ENCODE data around the gene UBE3B. TPM values are rescaled to one million over a fixed set of nuclear protein-coding genes. Genes with fewer than 3 reads are reported as not detected.

Gene UBE3B
- total RNA-seq, 1 donor = 14.8 TPM

DNA sequence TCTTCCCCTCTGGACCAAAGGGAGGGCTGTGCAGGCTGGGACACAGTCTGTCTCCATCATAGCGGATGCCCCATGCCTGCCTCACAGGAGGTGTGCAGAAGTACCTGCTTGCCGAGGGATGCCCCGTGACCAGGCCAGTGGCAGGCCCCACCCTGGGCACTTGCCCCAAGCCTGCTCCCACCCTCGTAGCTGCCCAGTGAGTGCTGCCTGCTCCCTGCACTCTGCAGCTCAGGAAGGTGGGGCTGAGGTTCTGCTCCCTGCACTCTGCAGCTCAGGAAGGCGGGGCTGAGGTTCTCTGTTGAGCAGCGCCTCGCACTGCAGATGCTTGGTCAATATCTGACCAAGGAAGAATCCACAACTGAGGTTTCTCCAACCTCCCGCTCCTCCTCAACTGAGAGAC lies 89.0 kb downstream of the UBE3B start:
- H3K27me3 ChIP-seq (ENCODE audit: insufficient read depth, low read length) = no peaks in the 10 kb centered on the region
- H3K4me3 ChIP-seq (ENCODE audit: low read length) = no peak overlapping the region
- H3K4me1 ChIP-seq (ENCODE audit: insufficient read depth, low read length) = no peaks in the 10 kb centered on the region
- H3K9me3 ChIP-seq (ENCODE audit: low read depth, low read length) = no peaks in the 10 kb centered on the region

DNA sequence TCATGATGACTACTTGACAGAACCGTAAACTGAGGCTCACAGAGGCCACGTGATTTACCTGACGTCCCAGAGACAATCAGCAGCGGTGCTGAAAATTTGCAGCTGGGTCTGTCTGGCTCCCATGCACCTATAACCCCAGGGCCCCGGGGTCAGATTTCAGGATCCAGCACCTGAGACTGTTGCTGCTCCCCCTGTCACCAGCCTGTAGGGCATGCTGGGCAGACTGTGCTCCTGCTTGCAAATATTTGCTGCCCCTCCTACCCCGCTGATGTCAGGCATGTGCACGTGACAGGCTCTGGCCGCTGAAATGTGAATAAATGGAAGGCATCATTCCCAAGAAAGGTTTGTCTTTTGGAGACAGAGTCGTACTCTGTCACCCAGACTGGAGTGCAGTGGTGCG lies 89.9 kb downstream of the UBE3B start:
- Histone ChIP-seq H3K4me1 (ENCODE audit: insufficient read depth, low read length) (peaks cover under 1% of the 10 kb centered on the region), H3K9me3 (ENCODE audit: low read depth, low read length) (no peaks in the 10 kb centered on the region), H3K4me3 (ENCODE audit: low read length) (no peak overlapping the region), H3K27me3 (ENCODE audit: insufficient read depth, low read length) (no peaks in the 10 kb centered on the region)

DNA sequence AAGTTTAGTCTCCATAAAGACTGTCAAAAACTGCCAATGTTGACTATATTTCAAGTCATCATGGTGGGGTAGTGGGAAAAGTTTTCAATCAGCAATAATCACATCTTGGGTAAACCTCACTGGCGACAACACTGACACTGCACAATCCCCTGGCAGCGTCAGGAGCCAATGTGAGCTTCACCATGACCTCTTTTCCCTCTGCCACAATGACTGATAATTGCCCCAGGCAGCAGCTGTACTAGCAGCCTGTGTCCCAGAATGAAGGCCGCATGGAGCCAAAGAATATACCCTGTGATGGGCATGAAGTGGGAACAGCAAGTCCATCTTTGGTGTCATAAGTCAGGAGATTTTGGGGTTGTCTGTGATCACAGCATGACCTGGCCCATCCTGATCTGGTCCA lies 90.5 kb downstream of the UBE3B start:
- no peaks in the 10 kb centered on the region for H3K27me3 ChIP-seq (ENCODE audit: insufficient read depth, low read length)
- H3K4me3 ChIP-seq (ENCODE audit: low read length) = no peak overlapping the region
- no peaks in the 10 kb centered on the region for H3K9me3 ChIP-seq (ENCODE audit: low read depth, low read length)
- H3K4me1 ChIP-seq (ENCODE audit: insufficient read depth, low read length) = peaks cover 7% of the 10 kb centered on the region

DNA sequence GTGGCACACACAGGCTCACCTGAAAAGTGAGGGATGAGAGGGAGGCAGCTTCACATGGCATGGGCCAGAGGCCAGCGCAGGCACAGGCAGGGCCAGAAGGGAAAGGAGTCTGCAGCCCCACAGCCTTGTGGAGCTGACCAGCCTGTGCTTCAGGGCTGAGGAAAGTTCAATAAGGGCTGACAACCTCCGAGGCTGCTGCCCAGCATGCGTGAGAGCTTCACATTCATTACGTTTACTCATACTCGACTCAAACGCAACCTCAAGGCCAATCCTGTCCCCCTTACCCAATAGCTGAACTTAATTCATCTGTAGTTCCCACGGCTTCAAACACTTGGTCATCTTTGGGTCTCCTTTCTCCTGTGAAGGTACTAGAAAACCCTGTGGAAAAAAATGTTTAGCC lies 91.1 kb downstream of the UBE3B start:
- Histone ChIP-seq H3K9me3 (ENCODE audit: low read depth, low read length) (no peaks in the 10 kb centered on the region), H3K4me3 (ENCODE audit: low read length) (no peak overlapping the region), H3K4me1 (ENCODE audit: insufficient read depth, low read length) (peaks cover 8% of the 10 kb centered on the region), H3K27me3 (ENCODE audit: insufficient read depth, low read length) (no peaks in the 10 kb centered on the region)

DNA sequence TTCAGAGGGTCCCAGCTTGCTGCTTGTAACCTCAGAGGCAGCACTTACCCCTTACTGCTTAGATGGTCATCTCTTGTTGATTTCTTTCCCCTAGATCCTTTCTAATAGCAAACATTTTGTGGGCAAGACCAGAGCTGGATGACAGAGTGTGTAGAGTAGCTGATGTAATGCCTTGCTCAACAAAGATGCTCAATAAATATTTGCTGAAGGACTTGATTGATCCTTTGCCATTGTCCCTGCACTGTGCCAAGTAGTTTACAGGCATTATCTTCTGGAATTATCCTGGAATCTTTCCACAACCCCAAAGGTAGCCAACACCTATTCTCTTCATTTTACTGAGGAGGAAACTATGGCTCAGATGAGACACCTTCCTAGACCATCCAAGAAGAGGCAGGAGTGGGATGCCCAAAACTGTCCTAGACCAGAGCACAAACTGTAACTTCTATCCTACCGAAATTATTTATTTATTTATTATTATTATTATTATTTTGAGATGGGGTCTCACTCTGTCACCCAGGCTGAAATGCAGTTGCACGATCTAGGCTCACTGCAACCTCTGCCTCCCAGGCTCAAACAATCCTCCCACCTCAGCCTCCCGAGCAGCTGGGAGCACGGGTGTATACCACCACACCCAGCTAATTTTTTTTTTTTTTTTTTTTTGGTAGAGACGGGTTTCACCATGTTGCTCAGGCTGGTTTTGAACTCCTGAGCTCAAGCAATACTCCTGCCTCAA lies 94.5 kb downstream of the UBE3B start:
- H3K4me1 ChIP-seq (ENCODE audit: insufficient read depth, low read length) = peaks cover 21% of the 10 kb centered on the region
- no peak overlapping the region for H3K4me3 ChIP-seq (ENCODE audit: low read length)
- no peaks in the 10 kb centered on the region for H3K9me3 ChIP-seq (ENCODE audit: low read depth, low read length)
- H3K27me3 ChIP-seq (ENCODE audit: insufficient read depth, low read length) = no peaks in the 10 kb centered on the region

DNA sequence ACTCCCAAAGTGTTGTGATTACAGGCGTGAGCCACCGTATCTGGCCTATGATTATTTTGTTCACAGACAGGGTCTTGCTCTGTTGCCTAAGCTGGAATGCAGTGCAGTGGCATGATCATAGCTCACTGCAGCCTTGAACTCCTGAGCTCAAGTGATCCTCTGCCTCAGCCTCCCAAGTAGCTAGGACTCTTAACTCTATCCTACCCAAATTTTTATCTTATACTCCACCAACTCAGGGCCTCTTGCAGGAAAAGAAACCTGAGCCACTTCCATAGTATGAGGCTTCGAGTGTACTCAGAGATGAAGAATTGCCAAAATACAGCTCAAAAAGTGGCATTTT lies 95.0 kb downstream of the UBE3B start:
- Histone ChIP-seq H3K4me1 (ENCODE audit: insufficient read depth, low read length) (peaks cover 21% of the 10 kb centered on the region), H3K27me3 (ENCODE audit: insufficient read depth, low read length) (no peaks in the 10 kb centered on the region), H3K9me3 (ENCODE audit: low read depth, low read length) (no peaks in the 10 kb centered on the region), H3K4me3 (ENCODE audit: low read length) (no peak overlapping the region)

DNA sequence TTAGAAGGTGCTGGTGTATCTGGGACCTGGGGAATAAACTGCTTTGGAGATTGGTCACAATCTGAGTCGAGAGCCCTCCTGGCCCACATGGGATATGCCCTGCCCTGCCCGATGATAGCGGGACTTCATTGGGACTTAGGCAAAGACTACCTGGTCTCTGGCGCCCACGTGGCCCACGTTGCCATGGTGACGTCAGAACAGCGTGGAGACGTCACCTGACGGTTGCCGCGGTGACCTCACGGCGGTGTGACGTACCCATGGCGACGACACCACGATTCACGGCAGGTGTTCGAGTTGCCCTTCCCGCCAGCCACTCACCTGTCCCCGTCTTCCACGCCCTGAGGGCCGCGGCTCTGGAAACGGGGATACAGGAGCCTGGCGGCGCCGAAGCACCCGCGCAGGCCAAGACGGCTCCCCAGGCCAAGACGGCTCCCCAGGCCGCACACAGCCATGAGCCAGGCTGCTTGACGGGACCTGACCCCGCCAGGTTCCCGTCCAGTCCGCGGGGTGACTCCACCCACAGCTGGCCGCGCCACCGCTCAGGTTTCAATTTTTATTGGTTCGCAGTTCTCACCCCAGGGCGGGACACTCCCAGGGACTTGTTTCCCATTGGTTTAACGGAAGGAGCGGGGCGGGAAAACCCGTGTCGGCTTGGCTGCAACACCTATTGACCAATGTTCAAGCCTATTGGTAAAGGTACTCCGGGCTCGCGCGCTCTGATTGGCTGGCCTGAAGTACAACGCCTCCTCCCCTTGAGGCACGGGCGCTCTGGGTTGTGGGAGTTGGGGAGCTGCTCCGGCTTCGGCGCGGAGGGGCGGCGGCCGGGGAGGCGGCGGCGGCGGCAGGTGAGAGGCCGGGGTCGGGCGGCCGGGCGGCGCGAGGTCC lies 95.8 kb downstream of the UBE3B start, which contains the start of the genes MMAB and MVK:
MMAB (minus strand) TSS at position 476 of the 885 bp plus-strand sequence; CDS start at position 452, 24 bp downstream.
MVK (plus strand) TSS at position 766 of the 885 bp plus-strand sequence. CDS start 1,029 bp downstream, outside the sequence.
- H3K4me3 ChIP-seq (ENCODE audit: low read length) = peak within 1 kb of the TSS; percentile 65
- peaks cover 21% of the 10 kb centered on the region for H3K4me1 ChIP-seq (ENCODE audit: insufficient read depth, low read length)

DNA sequence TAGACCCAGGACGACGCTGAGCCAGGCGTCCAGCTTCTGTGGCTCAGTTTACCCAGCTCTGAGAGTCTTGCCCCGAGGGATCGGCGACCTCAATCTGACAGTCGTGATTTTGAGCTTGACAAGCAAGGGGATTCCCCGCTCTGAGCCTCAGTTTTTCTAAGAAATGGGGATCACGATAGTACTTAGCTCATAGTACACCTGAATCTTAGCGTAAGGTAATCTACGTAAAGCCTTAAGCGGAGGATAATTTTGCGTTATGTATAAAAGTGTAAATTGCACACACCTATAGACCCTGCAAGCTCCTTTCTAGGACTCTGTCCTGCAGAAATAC lies 96.4 kb downstream of the UBE3B start:
- H3K27me3 ChIP-seq (ENCODE audit: insufficient read depth, low read length) = no peaks in the 10 kb centered on the region
- no peaks in the 10 kb centered on the region for H3K9me3 ChIP-seq (ENCODE audit: low read depth, low read length)
- H3K4me3 ChIP-seq (ENCODE audit: low read length) = peak overlapping the region; percentile 65
- peaks cover 21% of the 10 kb centered on the region for H3K4me1 ChIP-seq (ENCODE audit: insufficient read depth, low read length)

More for the DNA sequence above, 95.8 kb downstream of the UBE3B start, which contains the start of the genes MMAB and MVK:
- no peaks in the 10 kb centered on the region for H3K9me3 ChIP-seq (ENCODE audit: low read depth, low read length)
- no peaks in the 10 kb centered on the region for H3K27me3 ChIP-seq (ENCODE audit: insufficient read depth, low read length)

DNA sequence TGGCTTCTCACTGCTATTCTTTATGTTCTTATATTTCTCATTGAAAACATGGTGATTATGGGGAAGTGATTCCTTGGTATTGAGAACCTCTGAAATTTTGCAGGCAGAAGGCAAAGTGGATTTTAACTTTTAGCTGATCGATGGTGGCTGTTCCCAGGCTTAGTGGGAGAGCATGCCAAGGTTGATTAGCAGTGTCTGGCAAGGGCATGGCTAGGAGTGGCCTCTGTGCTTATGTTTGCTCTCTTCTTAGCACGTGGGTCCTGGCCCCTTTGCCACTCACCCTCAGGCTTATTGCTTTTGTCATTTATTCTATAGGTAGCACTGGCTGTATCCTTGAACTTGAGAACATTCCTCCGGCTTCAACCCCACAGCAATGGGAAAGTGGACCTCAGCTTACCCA lies 98.2 kb downstream of the UBE3B start:
- Histone ChIP-seq H3K9me3 (ENCODE audit: low read depth, low read length) (no peaks in the 10 kb centered on the region), H3K27me3 (ENCODE audit: insufficient read depth, low read length) (no peaks in the 10 kb centered on the region), H3K4me3 (ENCODE audit: low read length) (no peak overlapping the region), H3K4me1 (ENCODE audit: insufficient read depth, low read length) (peaks cover 21% of the 10 kb centered on the region)

DNA sequence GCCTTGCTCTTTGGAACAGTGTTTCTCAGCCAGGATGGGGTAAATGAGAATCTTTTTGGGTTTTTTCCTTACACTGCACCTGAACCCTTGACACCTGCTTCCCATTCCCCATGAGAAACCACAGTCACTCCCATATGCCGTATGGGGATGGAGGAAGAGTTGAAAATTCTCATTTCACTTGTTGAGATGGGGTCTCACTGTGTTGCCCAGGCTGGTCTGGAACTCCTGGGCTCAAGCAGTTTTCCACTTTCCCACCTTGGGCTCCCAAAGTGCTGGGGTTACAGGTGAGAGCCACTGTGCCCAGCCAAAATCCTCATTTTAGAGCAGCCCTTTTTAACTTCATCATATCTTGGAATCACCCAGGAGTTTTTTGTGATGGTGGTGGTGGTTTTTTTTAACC lies 99.9 kb downstream of the UBE3B start:
- Histone ChIP-seq H3K9me3 (ENCODE audit: low read depth, low read length) (no peaks in the 10 kb centered on the region), H3K4me1 (ENCODE audit: insufficient read depth, low read length) (peaks cover 20% of the 10 kb centered on the region), H3K27me3 (ENCODE audit: insufficient read depth, low read length) (no peaks in the 10 kb centered on the region), H3K4me3 (ENCODE audit: low read length) (no peak overlapping the region)

DNA sequence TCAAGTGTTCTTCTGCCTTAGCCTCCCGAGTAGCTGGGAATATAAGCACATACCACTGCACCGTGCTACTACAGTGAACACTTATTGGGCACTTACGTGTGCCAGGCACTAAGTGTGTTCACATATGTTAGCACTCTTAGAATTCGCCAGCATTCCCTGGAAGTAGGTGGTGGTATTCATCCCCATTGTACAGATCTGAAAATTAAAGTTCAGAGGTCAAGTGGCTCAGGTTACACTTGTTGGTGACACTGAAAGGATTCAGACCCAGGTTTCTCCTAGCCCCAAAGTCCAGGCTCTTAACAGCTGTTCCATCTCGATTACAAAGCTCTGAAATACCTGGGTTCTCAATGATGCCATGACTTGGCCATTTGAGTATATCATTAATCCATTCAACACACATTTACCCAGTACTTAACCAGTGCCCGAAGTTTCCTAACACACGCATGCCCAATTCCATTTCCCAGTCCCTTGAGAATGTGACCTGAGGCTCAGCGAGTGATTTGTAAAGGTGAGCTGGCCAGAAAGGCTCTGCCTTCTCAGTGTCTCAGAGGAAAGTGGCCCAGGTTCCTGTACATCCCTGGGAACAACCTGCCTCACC lies 101.0 kb downstream of the UBE3B start:
- Histone ChIP-seq H3K4me3 (ENCODE audit: low read length) (no peak overlapping the region), H3K27me3 (ENCODE audit: insufficient read depth, low read length) (no peaks in the 10 kb centered on the region), H3K4me1 (ENCODE audit: insufficient read depth, low read length) (peaks cover 12% of the 10 kb centered on the region), H3K9me3 (ENCODE audit: low read depth, low read length) (no peaks in the 10 kb centered on the region)

DNA sequence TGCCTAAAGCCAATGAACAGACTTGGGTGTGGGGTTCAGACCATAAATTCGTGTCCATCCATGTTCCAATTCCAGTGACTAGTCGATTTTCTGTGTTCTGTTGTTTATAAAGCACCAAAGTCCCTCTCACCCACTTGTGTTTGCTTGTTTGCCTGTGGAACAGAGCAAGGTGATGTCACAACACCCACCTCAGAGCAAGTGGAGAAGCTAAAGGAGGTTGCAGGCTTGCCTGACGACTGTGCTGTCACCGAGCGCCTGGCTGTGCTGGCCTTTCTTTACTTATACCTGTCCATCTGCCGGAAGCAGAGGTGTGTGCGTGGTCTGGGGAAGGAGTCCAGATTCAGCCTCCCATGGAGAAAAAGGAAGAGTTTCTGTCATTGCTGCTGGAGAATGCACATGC lies 102.2 kb downstream of the UBE3B start:
- H3K4me1 ChIP-seq (ENCODE audit: insufficient read depth, low read length) = peaks cover 3% of the 10 kb centered on the region
- H3K4me3 ChIP-seq (ENCODE audit: low read length) = no peak overlapping the region
- H3K9me3 ChIP-seq (ENCODE audit: low read depth, low read length) = no peaks in the 10 kb centered on the region
- H3K27me3 ChIP-seq (ENCODE audit: insufficient read depth, low read length) = no peaks in the 10 kb centered on the region

DNA sequence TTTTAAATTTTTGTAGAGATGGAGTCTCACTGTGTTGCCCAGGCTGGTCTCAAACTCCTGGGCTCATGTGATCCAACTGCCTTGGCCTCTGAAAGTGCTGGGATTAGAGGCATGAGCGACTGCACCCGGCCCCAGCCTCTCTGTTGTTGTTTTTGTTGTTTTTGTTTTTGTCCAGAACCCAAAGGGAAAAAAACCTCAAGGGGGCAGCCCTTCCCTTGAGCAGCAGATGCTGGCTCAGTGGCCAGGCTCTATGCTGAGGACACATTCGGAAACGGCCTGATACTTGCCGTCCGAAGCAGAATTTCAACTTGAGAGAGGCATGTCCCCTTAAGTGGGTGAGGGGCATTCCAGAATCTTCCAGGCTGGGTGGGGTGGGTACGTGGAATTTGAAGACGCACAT lies 102.8 kb downstream of the UBE3B start:
- Histone ChIP-seq H3K4me3 (ENCODE audit: low read length) (no peak overlapping the region), H3K4me1 (ENCODE audit: insufficient read depth, low read length) (no peaks in the 10 kb centered on the region), H3K27me3 (ENCODE audit: insufficient read depth, low read length) (no peaks in the 10 kb centered on the region), H3K9me3 (ENCODE audit: low read depth, low read length) (no peaks in the 10 kb centered on the region)

DNA sequence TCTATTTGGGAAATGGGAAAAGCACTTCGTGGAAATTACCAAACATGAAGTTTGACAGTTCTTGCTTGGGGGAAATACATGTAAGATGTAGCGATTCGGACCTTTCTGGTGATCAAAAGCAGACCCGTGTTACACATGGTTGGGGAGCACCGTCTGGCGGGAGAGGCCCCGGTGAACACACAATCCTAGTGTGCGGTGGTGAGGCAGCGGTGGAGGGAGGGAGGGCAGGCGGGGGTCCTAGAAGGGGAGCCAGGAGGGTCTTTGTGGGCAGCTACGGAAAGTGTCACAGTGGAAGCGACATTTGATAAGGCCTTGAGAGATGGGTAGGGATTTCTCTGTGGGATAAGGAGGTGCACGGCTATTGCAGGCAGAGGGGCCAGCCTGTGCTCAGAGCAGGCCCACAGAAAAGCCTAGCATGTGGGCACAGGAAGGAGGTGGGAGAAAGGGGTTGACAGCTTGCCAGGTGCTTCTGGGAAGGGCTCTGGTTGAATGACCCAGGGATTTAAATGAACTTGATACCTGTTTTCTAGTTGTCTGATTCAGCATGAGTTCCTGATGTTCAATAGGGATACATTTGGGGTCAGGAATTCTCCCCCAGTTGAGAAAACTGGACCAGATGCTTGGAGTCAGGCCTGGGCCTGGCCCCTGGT lies 103.4 kb downstream of the UBE3B start:
- Histone ChIP-seq H3K9me3 (ENCODE audit: low read depth, low read length) (no peaks in the 10 kb centered on the region), H3K4me1 (ENCODE audit: insufficient read depth, low read length) (no peaks in the 10 kb centered on the region), H3K27me3 (ENCODE audit: insufficient read depth, low read length) (no peaks in the 10 kb centered on the region), H3K4me3 (ENCODE audit: low read length) (no peak overlapping the region)

DNA sequence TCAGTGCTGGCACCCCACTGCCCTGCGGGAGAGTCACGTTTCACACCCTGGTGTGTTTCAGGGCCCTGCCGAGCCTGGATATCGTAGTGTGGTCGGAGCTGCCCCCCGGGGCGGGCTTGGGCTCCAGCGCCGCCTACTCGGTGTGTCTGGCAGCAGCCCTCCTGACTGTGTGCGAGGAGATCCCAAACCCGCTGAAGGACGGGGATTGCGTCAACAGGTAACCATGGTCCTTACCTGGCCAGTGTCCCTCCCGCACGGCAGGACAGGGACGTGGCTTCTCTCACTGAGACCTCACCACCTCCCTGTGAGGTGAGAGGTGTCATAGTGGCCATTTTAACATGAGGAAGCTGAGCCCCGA lies 103.9 kb downstream of the UBE3B start:
- Histone ChIP-seq H3K27me3 (ENCODE audit: insufficient read depth, low read length) (no peaks in the 10 kb centered on the region), H3K4me1 (ENCODE audit: insufficient read depth, low read length) (no peaks in the 10 kb centered on the region), H3K4me3 (ENCODE audit: low read length) (no peak overlapping the region), H3K9me3 (ENCODE audit: low read depth, low read length) (no peaks in the 10 kb centered on the region)
